Mesothelial cell of epicardium (in vitro differentiated cells): ENCODE results near the gene EIF3F. TPM values are rescaled to one million over a fixed set of nuclear protein-coding genes. Genes with fewer than 3 reads are reported as not detected.

Experiments
- DNase-seq, 2 experiments: peaks; one replicate each; pipeline ENCODE4 v3.0.0; 2021; ENCODE audit warnings: low spot score in 2 of 2; ENCODE audit not compliant: unreplicated experiment in 2 of 2
- H3K27ac Mint-ChIP-seq: 2 replicates; pipeline ENCODE4 v1.8.0; 2021; ENCODE audit warnings: mixed read lengths
- H3K27me3 Mint-ChIP-seq: 2 replicates; pipeline ENCODE4 v1.8.0; 2021; ENCODE audit warnings: low read depth, mixed read lengths
- H3K36me3 Mint-ChIP-seq: 2 replicates; pipeline ENCODE4 v1.8.0; 2021; ENCODE audit warnings: mixed read lengths
- H3K4me1 Mint-ChIP-seq: 2 replicates; pipeline ENCODE4 v1.8.0; 2021; ENCODE audit warnings: mixed read lengths
- H3K4me3 Mint-ChIP-seq: 2 replicates; pipeline ENCODE4 v1.8.0; 2021; ENCODE audit warnings: mild to moderate bottlenecking, moderate library complexity, mixed read lengths
- H3K9me3 Mint-ChIP-seq: 2 replicates; pipeline ENCODE4 v1.8.0; 2021; ENCODE audit warnings: mixed read lengths
- total RNA-seq: library from RNA; stranded (reverse); gene quantifications from 3 replicates; pipeline ENCODE4 v1.2.1, GENCODE V29; 2021
- TF ChIP-seq, protein P1 (sequence below): fragments of 200-600 bp; sonication (generic); IDR thresholded peaks from one replicate; pipeline ENCODE4 v1.5.0; 2021; ENCODE audit warnings: antibody characterized with exemption; ENCODE audit not compliant: unreplicated experiment

EIF3F gene
- total RNA-seq, 1 donor from 2014 or later: 357 TPM

DNA sequence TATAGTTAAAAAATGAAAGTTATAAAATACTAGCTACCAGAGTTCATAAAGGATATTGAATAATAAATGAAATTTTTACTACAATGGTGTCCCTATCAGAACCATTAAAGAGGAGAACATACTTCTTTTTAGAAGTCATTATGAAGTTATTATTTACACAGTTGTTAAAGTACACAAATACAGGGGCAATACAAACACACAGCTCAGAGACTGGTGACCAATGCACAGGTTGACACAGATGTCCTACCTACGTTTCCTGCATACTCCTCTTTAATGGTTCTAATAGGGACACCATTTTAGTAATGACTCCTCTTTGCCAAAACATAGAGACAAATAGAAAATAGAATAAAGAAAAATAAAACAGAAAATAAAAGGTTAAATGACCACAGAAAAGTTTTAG, 31.9 kb upstream of the EIF3F start:
- Mint-ChIP-seq H3K36me3 (peaks cover 2% of the 10 kb centered on the region), H3K4me3 (no peak overlapping the region), H3K27ac (no peak overlapping the region), H3K27me3 (no peaks in the 10 kb centered on the region), H3K4me1 (no peaks in the 10 kb centered on the region), H3K9me3 (peaks cover 4% of the 10 kb centered on the region)
- TF ChIP-seq, protein P1, sequence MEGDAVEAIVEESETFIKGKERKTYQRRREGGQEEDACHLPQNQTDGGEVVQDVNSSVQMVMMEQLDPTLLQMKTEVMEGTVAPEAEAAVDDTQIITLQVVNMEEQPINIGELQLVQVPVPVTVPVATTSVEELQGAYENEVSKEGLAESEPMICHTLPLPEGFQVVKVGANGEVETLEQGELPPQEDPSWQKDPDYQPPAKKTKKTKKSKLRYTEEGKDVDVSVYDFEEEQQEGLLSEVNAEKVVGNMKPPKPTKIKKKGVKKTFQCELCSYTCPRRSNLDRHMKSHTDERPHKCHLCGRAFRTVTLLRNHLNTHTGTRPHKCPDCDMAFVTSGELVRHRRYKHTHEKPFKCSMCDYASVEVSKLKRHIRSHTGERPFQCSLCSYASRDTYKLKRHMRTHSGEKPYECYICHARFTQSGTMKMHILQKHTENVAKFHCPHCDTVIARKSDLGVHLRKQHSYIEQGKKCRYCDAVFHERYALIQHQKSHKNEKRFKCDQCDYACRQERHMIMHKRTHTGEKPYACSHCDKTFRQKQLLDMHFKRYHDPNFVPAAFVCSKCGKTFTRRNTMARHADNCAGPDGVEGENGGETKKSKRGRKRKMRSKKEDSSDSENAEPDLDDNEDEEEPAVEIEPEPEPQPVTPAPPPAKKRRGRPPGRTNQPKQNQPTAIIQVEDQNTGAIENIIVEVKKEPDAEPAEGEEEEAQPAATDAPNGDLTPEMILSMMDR: no peak
- DNase-seq: no peak

DNA sequence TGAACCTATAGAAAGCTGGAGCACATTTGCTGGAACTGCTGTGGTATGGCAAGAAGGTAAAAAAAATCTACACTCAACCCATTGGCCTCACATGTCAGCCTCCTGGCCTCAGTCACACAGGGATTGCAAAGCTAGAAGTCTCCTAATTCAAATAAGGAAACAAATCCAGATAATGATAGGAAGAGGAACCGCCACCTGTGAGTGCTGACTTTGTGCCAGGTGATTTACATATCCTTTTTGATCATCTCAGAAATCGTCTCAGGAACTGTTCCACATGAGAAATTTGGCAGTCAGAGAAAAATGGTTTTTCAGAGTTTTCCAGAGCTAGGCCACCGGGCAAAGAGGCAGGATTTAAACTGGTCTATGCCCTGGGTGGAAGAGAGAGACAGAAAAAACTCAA, 22.9 kb upstream of the EIF3F start:
- Mint-ChIP-seq H3K9me3 (no peaks in the 10 kb centered on the region), H3K27me3 (no peaks in the 10 kb centered on the region), H3K4me1 (peaks cover 16% of the 10 kb centered on the region), H3K36me3 (no peaks in the 10 kb centered on the region), H3K27ac (no peak overlapping the region), H3K4me3 (no peak overlapping the region)
- TF ChIP-seq, protein P1: no peak
- DNase-seq: no peak

DNA sequence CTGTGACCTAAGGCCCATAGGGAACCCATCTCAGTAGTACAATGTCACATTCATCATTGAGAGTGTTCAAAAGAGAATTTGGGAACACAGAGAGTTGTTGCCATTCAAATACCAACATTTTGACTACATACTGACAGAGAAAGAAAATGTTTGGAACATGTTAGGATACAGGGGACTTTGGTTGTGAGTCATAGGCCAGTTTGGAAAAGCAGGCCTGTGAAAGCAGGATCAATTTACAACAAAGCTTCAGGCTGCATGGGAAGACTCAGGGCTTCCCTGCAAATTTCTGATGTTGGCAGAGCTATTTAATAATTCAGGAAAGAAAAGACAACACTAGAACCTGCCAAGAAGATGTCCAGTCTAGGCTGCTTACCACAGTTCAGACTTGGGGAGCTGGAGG, 22.3 kb upstream of the EIF3F start:
- no peak overlapping the region for H3K4me3 Mint-ChIP-seq
- H3K36me3 Mint-ChIP-seq: no peaks in the 10 kb centered on the region
- no peak for DNase-seq
- H3K27ac Mint-ChIP-seq: no peak overlapping the region
- TF ChIP-seq, protein P1: no peak
- peaks cover 22% of the 10 kb centered on the region for H3K4me1 Mint-ChIP-seq
- H3K9me3 Mint-ChIP-seq: no peaks in the 10 kb centered on the region
- H3K27me3 Mint-ChIP-seq: no peaks in the 10 kb centered on the region

DNA sequence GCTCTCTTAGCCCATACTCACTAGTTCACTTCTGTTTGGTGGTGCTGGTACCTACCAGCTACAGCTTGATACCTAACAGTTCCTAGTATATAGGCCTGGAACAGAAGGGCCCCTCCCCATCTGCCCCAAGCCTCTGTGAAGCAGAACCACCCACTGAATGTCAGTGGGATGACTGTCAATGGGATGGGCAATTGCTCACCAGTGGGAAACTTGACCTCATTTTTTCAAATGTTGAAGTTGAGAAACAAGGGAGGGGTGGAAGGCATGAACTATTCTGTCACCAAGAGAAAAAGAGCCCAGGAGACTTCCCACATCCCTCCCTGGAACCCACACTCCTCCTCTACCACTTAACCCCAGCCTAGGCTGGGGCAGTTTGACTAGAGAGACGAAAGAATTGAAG, 21.8 kb upstream of the EIF3F start, which contains the start of gene NLRP10:
Gene NLRP10, minus strand, starts transcription at position 62 of the 400 bp plus-strand sequence. CDS start 1,952 bp downstream, outside the sequence.
- no peaks in the 10 kb centered on the region for H3K27me3 Mint-ChIP-seq
- DNase-seq: no peak
- peaks cover 25% of the 10 kb centered on the region for H3K4me1 Mint-ChIP-seq
- H3K9me3 Mint-ChIP-seq: no peaks in the 10 kb centered on the region
- TF ChIP-seq, protein P1: no peak
- no peaks in the 10 kb centered on the region for H3K36me3 Mint-ChIP-seq
- H3K27ac Mint-ChIP-seq: no peak within 1 kb of the TSS
- H3K4me3 Mint-ChIP-seq: no peak within 1 kb of the TSS

DNA sequence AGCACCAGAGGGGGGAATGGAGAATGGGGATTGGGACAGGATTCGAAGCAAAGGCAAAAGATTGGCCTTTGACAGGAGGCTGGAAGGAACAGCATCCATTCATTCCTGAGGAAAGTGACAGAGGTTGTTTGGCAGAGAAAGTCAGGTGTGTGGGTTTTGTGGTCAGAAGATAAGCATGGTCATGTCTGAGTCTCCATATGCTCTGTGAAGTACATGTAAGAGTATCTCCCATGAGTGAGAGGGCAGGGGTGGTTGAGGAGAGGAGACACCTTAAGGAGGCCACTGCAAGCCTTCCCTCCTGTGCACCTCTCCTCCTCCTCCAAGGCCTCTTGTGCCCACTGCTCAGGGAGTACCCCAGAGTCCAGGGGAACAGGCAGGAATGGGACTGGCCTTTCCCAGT, 20.0 kb upstream of the EIF3F start:
- Mint-ChIP-seq H3K4me1 (peaks cover 25% of the 10 kb centered on the region), H3K27ac (no peak overlapping the region), H3K27me3 (no peaks in the 10 kb centered on the region), H3K9me3 (no peaks in the 10 kb centered on the region), H3K4me3 (no peak overlapping the region), H3K36me3 (no peaks in the 10 kb centered on the region)
- TF ChIP-seq, protein P1: no peak
- no peak for DNase-seq

DNA sequence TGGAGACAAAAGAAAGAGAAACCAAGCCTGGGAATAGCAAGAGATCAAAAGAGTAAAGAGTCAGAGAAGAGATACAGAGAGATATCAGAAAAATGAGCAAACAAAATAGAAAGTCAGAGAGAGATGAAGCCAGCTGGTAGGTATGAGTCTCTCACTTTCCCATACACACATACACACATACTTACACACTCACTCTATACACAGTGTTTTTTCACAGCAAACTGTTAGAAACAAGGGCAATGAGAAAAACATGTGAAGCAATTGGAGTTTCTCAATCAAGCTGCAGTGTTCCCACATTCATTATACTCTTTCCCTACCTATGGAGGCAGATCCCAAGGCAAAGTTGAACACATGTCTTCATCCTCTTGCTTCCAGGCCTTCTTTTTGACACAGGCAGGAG, 19.3 kb upstream of the EIF3F start:
- Mint-ChIP-seq H3K36me3 (no peaks in the 10 kb centered on the region), H3K27ac (peak overlapping the region; percentile 30), H3K4me3 (no peak overlapping the region), H3K27me3 (no peaks in the 10 kb centered on the region), H3K9me3 (no peaks in the 10 kb centered on the region), H3K4me1 (peaks cover 26% of the 10 kb centered on the region)
- DNase-seq: no peak
- TF ChIP-seq, protein P1: no peak
